ENCODE results near the gene SRD5A3.
"Not testable (repeated sequence)": the region's sequence is repeated elsewhere in the genome, so short reads cannot be mapped to it uniquely, and the experiment has no call there.

SRD5A3 gene

DNA sequence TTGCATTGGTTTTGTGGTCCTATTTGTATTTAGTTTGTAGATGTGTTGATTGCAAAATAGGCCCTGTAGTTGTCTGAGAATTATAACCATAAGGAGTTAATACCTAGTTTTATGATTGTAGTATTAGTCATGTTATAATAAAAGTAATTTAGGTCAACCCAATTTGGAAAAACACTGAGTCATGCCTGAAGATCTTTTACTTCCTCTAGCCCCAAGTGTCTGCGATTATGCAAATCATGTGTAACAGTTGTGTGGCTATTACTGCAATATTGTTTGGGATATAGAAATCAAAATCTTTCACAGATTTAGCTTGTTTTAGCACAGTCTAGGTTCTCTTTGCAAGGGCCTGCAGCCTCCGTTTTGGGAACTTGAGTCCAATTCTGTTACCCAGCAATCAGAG lies 12.6 kb downstream of the SRD5A3 start:
- DNase-seq (ENCODE audit: low read depth, low spot score): no peak
- no peak overlapping the region for H3K27ac ChIP-seq (ENCODE audit: low read length)
- no peaks in the 10 kb centered on the region for H3K36me3 ChIP-seq (ENCODE audit: control insufficient read depth, insufficient read depth, low read length)
- H3K27me3 ChIP-seq (ENCODE audit: control insufficient read depth, insufficient read depth, low read length): no peaks in the 10 kb centered on the region
- H3K4me1 ChIP-seq (ENCODE audit: control insufficient read depth, insufficient read depth, low read length): no peaks in the 10 kb centered on the region
- WGBS (ENCODE audit: insufficient coverage, insufficient read length): no CpG with 5 or more reads among the region's 2 CpGs
- no peaks in the 10 kb centered on the region for H3K9me3 ChIP-seq (ENCODE audit: control insufficient read depth, insufficient read depth, low read length)
- H3K4me3 ChIP-seq (ENCODE audit: low read length): no peak overlapping the region

GRCh38 chr4:55359397-55359916 lies 13.4 kb downstream of the SRD5A3 start:
- no peaks in the 10 kb centered on the region for H3K27me3 ChIP-seq (ENCODE audit: control insufficient read depth, insufficient read depth, low read length)
- WGBS (ENCODE audit: insufficient coverage, insufficient read length): no CpG with 5 or more reads among the region's 8 CpGs
- H3K36me3 ChIP-seq (ENCODE audit: control insufficient read depth, insufficient read depth, low read length): 0 out of 2 replicates have a peak, but pooled peaks cover 3% of the 10 kb centered on the region
- no peaks in the 10 kb centered on the region for H3K4me1 ChIP-seq (ENCODE audit: control insufficient read depth, insufficient read depth, low read length)
- H3K9me3 ChIP-seq (ENCODE audit: control insufficient read depth, insufficient read depth, low read length): no peaks in the 10 kb centered on the region
- no peak for DNase-seq (ENCODE audit: low read depth, low spot score)
- no peak overlapping the region for H3K4me3 ChIP-seq (ENCODE audit: low read length)
- no peak overlapping the region for H3K27ac ChIP-seq (ENCODE audit: low read length)

- no CpG with 5 or more reads among the region's 9 CpGs for WGBS (ENCODE audit: insufficient coverage, insufficient read length)
- not testable (repeated sequence) for H3K36me3 ChIP-seq (ENCODE audit: control insufficient read depth, insufficient read depth, low read length); H3K4me1 ChIP-seq (ENCODE audit: control insufficient read depth, insufficient read depth, low read length); H3K27me3 ChIP-seq (ENCODE audit: control insufficient read depth, insufficient read depth, low read length); H3K27ac ChIP-seq (ENCODE audit: low read length); H3K9me3 ChIP-seq (ENCODE audit: control insufficient read depth, insufficient read depth, low read length); H3K4me3 ChIP-seq (ENCODE audit: low read length); DNase-seq (ENCODE audit: low read depth, low spot score)
Observed at GRCh38 chr4:55362938-55363337, 16.9 kb downstream of the SRD5A3 start.

DNA sequence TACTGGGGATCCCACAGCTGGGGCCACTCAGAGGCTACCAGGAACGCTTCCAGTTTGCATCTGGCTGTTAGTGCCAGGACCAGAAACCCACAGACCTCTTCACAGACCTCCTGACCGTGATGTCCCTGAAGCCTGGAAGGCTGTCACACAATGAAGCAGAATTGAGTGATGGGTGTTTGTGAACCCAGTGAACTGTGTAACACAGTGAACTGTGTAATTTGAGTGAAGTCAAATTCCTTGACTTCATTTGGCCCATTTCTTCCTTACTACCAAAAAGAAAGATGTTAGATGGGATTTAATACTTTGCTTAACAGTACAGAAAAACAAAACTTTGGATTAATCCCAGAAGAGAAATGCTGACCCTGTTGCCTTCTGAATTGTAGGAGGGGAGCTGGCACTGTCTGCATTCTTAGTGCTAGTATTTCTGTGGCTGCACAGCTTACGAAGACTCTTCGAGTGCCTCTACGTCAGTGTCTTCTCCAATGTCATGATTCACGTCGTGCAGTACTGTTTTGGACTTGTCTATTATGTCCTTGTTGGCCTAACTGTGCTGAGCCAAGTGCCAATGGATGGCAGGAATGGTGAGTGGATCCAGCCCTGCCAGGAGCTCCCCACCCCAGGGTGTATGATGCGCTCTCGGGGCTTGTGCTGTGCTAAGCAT lies 17.8 kb downstream of the SRD5A3 start:
- H3K27me3 ChIP-seq (ENCODE audit: control insufficient read depth, insufficient read depth, low read length): no peaks in the 10 kb centered on the region
- no peaks in the 10 kb centered on the region for H3K4me1 ChIP-seq (ENCODE audit: control insufficient read depth, insufficient read depth, low read length)
- no peak overlapping the region for H3K27ac ChIP-seq (ENCODE audit: low read length)
- 0 out of 2 replicates have a peak, but pooled peaks cover 3% of the 10 kb centered on the region for H3K36me3 ChIP-seq (ENCODE audit: control insufficient read depth, insufficient read depth, low read length)
- no peak overlapping the region for H3K4me3 ChIP-seq (ENCODE audit: low read length)
- DNase-seq (ENCODE audit: low read depth, low spot score): no peak
- H3K9me3 ChIP-seq (ENCODE audit: control insufficient read depth, insufficient read depth, low read length): no peaks in the 10 kb centered on the region
- no CpG with 5 or more reads among the region's 9 CpGs for WGBS (ENCODE audit: insufficient coverage, insufficient read length)

GRCh38 chr4:55364691-55365344 lies 18.8 kb downstream of the SRD5A3 start:
- Histone ChIP-seq H3K4me1 (ENCODE audit: control insufficient read depth, insufficient read depth, low read length) (no peaks in the 10 kb centered on the region), H3K27me3 (ENCODE audit: control insufficient read depth, insufficient read depth, low read length) (no peaks in the 10 kb centered on the region), H3K27ac (ENCODE audit: low read length) (no peak overlapping the region), H3K4me3 (ENCODE audit: low read length) (no peak overlapping the region), H3K36me3 (ENCODE audit: control insufficient read depth, insufficient read depth, low read length) (0 out of 2 replicates have a peak, but pooled peaks cover 3% of the 10 kb centered on the region), H3K9me3 (ENCODE audit: control insufficient read depth, insufficient read depth, low read length) (no peaks in the 10 kb centered on the region)
- DNase-seq (ENCODE audit: low read depth, low spot score): no peak
- no CpG with 5 or more reads among the region's 9 CpGs for WGBS (ENCODE audit: insufficient coverage, insufficient read length)

GRCh38 chr4:55365345-55365728 lies 19.3 kb downstream of the SRD5A3 start:
- Histone ChIP-seq H3K36me3 (ENCODE audit: control insufficient read depth, insufficient read depth, low read length) (0 out of 2 replicates have a peak, but pooled peaks cover 3% of the 10 kb centered on the region), H3K27ac (ENCODE audit: low read length) (no peak overlapping the region), H3K4me1 (ENCODE audit: control insufficient read depth, insufficient read depth, low read length) (no peaks in the 10 kb centered on the region), H3K4me3 (ENCODE audit: low read length) (no peak overlapping the region), H3K27me3 (ENCODE audit: control insufficient read depth, insufficient read depth, low read length) (no peaks in the 10 kb centered on the region), H3K9me3 (ENCODE audit: control insufficient read depth, insufficient read depth, low read length) (no peaks in the 10 kb centered on the region)
- WGBS (ENCODE audit: insufficient coverage, insufficient read length): no CpG with 5 or more reads among the region's 7 CpGs
- DNase-seq (ENCODE audit: low read depth, low spot score): no peak

DNA sequence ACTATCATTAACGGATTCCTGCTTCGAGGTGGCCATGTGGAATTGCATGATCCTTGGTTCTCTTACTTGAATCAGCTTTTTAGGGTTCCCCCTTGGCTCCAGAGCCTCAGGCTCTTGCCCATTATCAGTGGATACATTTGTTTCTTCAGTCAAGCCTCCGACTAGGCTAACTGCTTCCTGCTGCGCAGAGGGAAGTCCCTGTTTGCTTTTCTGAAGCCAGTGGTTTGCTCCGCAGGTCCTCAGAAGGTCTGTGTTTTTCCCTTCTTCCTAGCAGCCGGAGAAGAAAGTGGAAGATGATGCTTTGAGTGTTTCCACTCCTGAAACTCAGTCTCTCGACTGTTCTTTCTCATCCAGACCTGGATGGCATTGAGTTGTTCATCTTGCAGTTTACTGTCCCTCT lies 20.6 kb downstream of the SRD5A3 start:
- DNase-seq (ENCODE audit: low read depth, low spot score): no peak
- H3K4me3 ChIP-seq (ENCODE audit: low read length): no peak overlapping the region
- 0 out of 2 replicates have a peak, but pooled peaks cover 3% of the 10 kb centered on the region for H3K36me3 ChIP-seq (ENCODE audit: control insufficient read depth, insufficient read depth, low read length)
- no peaks in the 10 kb centered on the region for H3K4me1 ChIP-seq (ENCODE audit: control insufficient read depth, insufficient read depth, low read length)
- WGBS (ENCODE audit: insufficient coverage, insufficient read length): no CpG with 5 or more reads among the region's 7 CpGs
- H3K27me3 ChIP-seq (ENCODE audit: control insufficient read depth, insufficient read depth, low read length): no peaks in the 10 kb centered on the region
- no peaks in the 10 kb centered on the region for H3K9me3 ChIP-seq (ENCODE audit: control insufficient read depth, insufficient read depth, low read length)
- H3K27ac ChIP-seq (ENCODE audit: low read length): no peak overlapping the region

- Histone ChIP-seq H3K27me3 (ENCODE audit: control insufficient read depth, insufficient read depth, low read length) (no peaks in the 10 kb centered on the region), H3K9me3 (ENCODE audit: control insufficient read depth, insufficient read depth, low read length) (no peaks in the 10 kb centered on the region), H3K4me3 (ENCODE audit: low read length) (no peak overlapping the region), H3K4me1 (ENCODE audit: control insufficient read depth, insufficient read depth, low read length) (no peaks in the 10 kb centered on the region), H3K36me3 (ENCODE audit: control insufficient read depth, insufficient read depth, low read length) (0 out of 2 replicates have a peak, but pooled peaks cover 3% of the 10 kb centered on the region), H3K27ac (ENCODE audit: low read length) (no peak overlapping the region)
- DNase-seq (ENCODE audit: low read depth, low spot score): no peak
- WGBS (ENCODE audit: insufficient coverage, insufficient read length): 100% methylated on average over 1 of the region's 6 CpGs
Observed at GRCh38 chr4:55367084-55367722, 21.2 kb downstream of the SRD5A3 start.

- Histone ChIP-seq H3K27ac (ENCODE audit: low read length) (no peak overlapping the region), H3K4me1 (ENCODE audit: control insufficient read depth, insufficient read depth, low read length) (no peaks in the 10 kb centered on the region), H3K36me3 (ENCODE audit: control insufficient read depth, insufficient read depth, low read length) (no peaks in the 10 kb centered on the region), H3K27me3 (ENCODE audit: control insufficient read depth, insufficient read depth, low read length) (no peaks in the 10 kb centered on the region), H3K9me3 (ENCODE audit: control insufficient read depth, insufficient read depth, low read length) (no peaks in the 10 kb centered on the region), H3K4me3 (ENCODE audit: low read length) (no peak overlapping the region)
- no CpG with 5 or more reads among the region's 2 CpGs for WGBS (ENCODE audit: insufficient coverage, insufficient read length)
- no peak for DNase-seq (ENCODE audit: low read depth, low spot score)
Observed at GRCh38 chr4:55369968-55370367, 23.9 kb downstream of the SRD5A3 start.

DNA sequence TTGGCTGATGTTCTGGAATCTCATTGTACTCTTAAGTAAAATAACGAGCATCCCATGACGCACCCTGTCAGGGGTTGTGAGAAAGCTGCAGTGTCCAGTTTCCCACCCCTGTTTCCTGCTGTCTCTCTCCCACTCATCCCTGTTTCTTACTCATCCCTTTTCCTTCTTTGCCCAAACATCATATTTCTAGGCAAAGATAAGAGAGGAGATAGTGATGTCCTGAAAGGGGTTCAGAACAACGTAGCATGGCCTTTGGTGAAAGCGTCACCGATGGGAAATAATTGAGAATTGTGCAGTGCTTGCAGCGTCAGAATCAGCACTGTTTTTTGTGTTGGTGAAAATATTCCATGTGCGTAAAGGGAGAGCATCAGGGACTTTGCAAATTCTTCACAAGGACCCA lies 26.2 kb downstream of the SRD5A3 start:
- DNase-seq (ENCODE audit: low read depth, low spot score): no peak
- no CpG with 5 or more reads among the region's 7 CpGs for WGBS (ENCODE audit: insufficient coverage, insufficient read length)
- no peaks in the 10 kb centered on the region for H3K36me3 ChIP-seq (ENCODE audit: control insufficient read depth, insufficient read depth, low read length)
- H3K27me3 ChIP-seq (ENCODE audit: control insufficient read depth, insufficient read depth, low read length): no peaks in the 10 kb centered on the region
- H3K4me3 ChIP-seq (ENCODE audit: low read length): no peak overlapping the region
- no peaks in the 10 kb centered on the region for H3K9me3 ChIP-seq (ENCODE audit: control insufficient read depth, insufficient read depth, low read length)
- H3K27ac ChIP-seq (ENCODE audit: low read length): no peak overlapping the region
- no peaks in the 10 kb centered on the region for H3K4me1 ChIP-seq (ENCODE audit: control insufficient read depth, insufficient read depth, low read length)

All from iPS DF 6.9 (cell line).